HG02798 (cell line): ENCODE measurements around the gene BNIPL.

Experiments
- ATAC-seq: cut with Tn5 transposase; IDR thresholded peaks from one replicate; pipeline ENCODE4 v1.9.1; 2021; ENCODE audit warnings: mild to moderate bottlenecking; ENCODE audit not compliant: unreplicated experiment, poor library complexity

The BNIPL gene

GRCh38 chr1:151009674-151010345 lies 26.6 kb upstream of the BNIPL start:
- ATAC-seq, result no peak

- no peak for ATAC-seq
Observed at GRCh38 chr1:151010346-151010726, 26.1 kb upstream of the BNIPL start.

- no peak for ATAC-seq
Observed at GRCh38 chr1:151011154-151011850, 25.1 kb upstream of the BNIPL start.

- no peak for ATAC-seq
Observed at GRCh38 chr1:151012684-151013471, 23.5 kb upstream of the BNIPL start.

GRCh38 chr1:151013518-151013917 lies 22.9 kb upstream of the BNIPL start:
- no peak for ATAC-seq

- ATAC-seq, result peak; percentile 57
Observed at GRCh38 chr1:151024540-151025146, 11.7 kb upstream of the BNIPL start.

GRCh38 chr1:151026460-151026859 lies 9.9 kb upstream of the BNIPL start:
- no peak for ATAC-seq

GRCh38 chr1:151032164-151032563 lies 4.2 kb upstream of the BNIPL start:
- no peak for ATAC-seq

GRCh38 chr1:151035167-151035566 lies 1.2 kb upstream of the BNIPL start:
- ATAC-seq, result no peak

- no peak for ATAC-seq
Observed at GRCh38 chr1:151037032-151037431, 646 bp downstream of the BNIPL start.

GRCh38 chr1:151039521-151039920 lies 3.1 kb downstream of the BNIPL start:
- no peak for ATAC-seq

GRCh38 chr1:151043163-151043562 lies 6.8 kb downstream of the BNIPL start:
- ATAC-seq, result no peak

GRCh38 chr1:151047591-151047924 lies 11.2 kb downstream of the BNIPL start, which contains the start of gene C1orf56:
Gene C1orf56, plus strand, starts transcription at chr1:151047751. Its CDS starts 97 bp downstream, at chr1:151047848.
- peak; percentile 62 for ATAC-seq

GRCh38 chr1:151047925-151048644 lies 11.7 kb downstream of the BNIPL start:
- ATAC-seq, result peak; percentile 54

- no peak for ATAC-seq
Observed at GRCh38 chr1:151048645-151049032, 12.3 kb downstream of the BNIPL start.

GRCh38 chr1:151049458-151049857 lies 13.1 kb downstream of the BNIPL start:
- ATAC-seq, result no peak

- ATAC-seq, result no peak
Observed at GRCh38 chr1:151050051-151050688, 13.8 kb downstream of the BNIPL start.

- no peak for ATAC-seq
Observed at GRCh38 chr1:151051356-151052009, 15.1 kb downstream of the BNIPL start.

GRCh38 chr1:151054971-151055547 lies 18.7 kb downstream of the BNIPL start:
- no peak for ATAC-seq
